HG02938 (cell line): ENCODE measurements around the gene INTS6.

Source experiments
- ATAC-seq: cut with Tn5 transposase; IDR thresholded peaks from one replicate; pipeline ENCODE4 v1.9.1; 2021; ENCODE audit warnings: mild to moderate bottlenecking, moderate library complexity; ENCODE audit not compliant: unreplicated experiment

Gene INTS6

DNA sequence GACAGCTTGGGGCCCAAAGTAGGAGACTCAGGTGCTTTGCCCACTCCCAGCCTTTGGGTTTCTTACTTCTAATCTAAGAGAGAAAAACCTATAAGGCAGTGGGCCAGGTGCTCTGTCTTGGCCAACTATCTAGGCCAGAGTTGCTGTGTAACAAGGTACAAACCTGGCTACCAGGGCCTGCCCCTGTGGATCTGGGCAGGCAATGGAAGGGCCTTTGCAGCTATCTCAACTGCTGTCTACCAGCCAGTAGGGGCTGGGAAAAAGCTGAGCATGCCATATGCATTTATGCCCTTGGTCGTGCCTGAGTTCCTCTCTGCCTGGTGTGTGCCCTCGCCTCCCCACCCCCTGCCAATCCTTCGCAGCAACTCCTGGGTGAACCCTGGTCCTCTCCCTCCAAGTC lies 130.0 kb downstream of the INTS6 start:
- no peak for ATAC-seq

- ATAC-seq: no peak
These were observed 131.0 kb downstream of the INTS6 start for GRCh38 chr13:51321836-51322235.

GRCh38 chr13:51318876-51319275 lies 134.0 kb downstream of the INTS6 start:
- ATAC-seq: no peak

- no peak for ATAC-seq
These were observed 134.8 kb downstream of the INTS6 start for GRCh38 chr13:51318015-51318414.

- ATAC-seq: no peak
These were observed 135.6 kb downstream of the INTS6 start for GRCh38 chr13:51317262-51317661.

GRCh38 chr13:51313619-51314018 lies 139.2 kb downstream of the INTS6 start:
- no peak for ATAC-seq

DNA sequence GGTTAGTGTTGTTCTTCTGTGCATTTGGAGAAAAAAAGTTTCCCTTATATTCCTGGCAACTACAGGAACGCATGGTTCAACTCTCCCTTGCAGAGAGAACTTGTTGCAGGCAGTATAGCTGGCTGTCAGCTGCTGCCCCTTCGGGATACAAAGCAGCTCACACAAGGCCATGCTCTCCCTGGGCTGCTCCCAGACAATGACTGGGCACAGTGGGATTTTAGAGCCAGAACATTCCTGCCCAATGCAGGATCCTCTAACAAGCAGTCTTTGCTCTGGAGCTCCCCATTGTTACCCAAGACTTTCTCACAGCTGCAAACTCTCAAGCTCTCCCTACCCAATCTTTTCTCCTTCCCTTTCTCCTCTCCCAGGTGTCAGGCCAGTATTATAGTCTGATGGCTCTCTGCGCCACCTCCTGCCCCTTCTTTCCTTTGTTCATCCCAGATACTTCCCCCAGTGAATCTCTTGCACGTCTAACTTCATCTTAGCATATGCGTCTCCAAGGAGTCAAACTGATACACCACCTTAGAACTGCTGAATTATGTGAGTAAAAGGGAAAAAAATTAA lies 140.8 kb downstream of the INTS6 start:
- no peak for ATAC-seq
